Thymus (tissue), 11 donors: Measurements from ENCODE around the gene PRSS57. TPM values are rescaled to one million over a fixed set of nuclear protein-coding genes. Genes with fewer than 3 reads are reported as not detected.

Source experiments
- DNase-seq, 9 donors: peaks; one replicate each; pipeline ENCODE4 v3.0.0-alpha.2; 2013; ENCODE audit warnings: low spot score in 9 of 9, low read depth in 6 of 9, missing footprints in 1 of 9
- H3K27ac ChIP-seq, 2 donors: one replicate each; pipeline ENCODE4 v1.5.1; 2013; ENCODE audit warnings: control low read depth in 1 of 2, low read depth in 1 of 2, low read length in 1 of 2, mild to moderate bottlenecking in 1 of 2, moderate library complexity in 1 of 2
- H3K27me3 ChIP-seq, 2 donors: one replicate each; pipeline ENCODE4 v1.5.1; 2013; ENCODE audit warnings: low read length in 1 of 2; ENCODE audit not compliant: control insufficient read depth in 2 of 2, insufficient read depth in 1 of 2
- H3K36me3 ChIP-seq, 2 donors: one replicate each; pipeline ENCODE4 v1.5.1; 2013; ENCODE audit warnings: low read length in 1 of 2, mild to moderate bottlenecking in 1 of 2, moderate library complexity in 1 of 2; ENCODE audit not compliant: control insufficient read depth in 2 of 2, insufficient read depth in 2 of 2
- H3K4me1 ChIP-seq, 2 donors: one replicate each; pipeline ENCODE4 v1.5.1; 2013; ENCODE audit warnings: low read length in 2 of 2; ENCODE audit not compliant: control insufficient read depth in 2 of 2, insufficient read depth in 2 of 2
- H3K4me3 ChIP-seq, 2 donors: one replicate each; pipeline ENCODE4 v1.5.1; 2013; ENCODE audit warnings: low read length in 2 of 2, control low read depth in 1 of 2, mild to moderate bottlenecking in 1 of 2
- H3K9me3 ChIP-seq, 2 donors: one replicate each; pipeline ENCODE4 v1.5.1; 2013; ENCODE audit warnings: low read length in 1 of 2, mild to moderate bottlenecking in 1 of 2; ENCODE audit not compliant: control insufficient read depth in 2 of 2, insufficient read depth in 1 of 2
- WGBS: extraction: QIAGEN DNeasy Blood & Tissue Kit; methylation state at CpG from one replicate; pipeline ENCODE4 v1.1.7; 2013; 5-methylcytosine and 5-hydroxymethylcytosine counted together
- polyA plus RNA-seq: library from polyadenylated mRNA; stranded (reverse); fragments of 200-250 nt; gene quantifications from one replicate; pipeline ENCODE4 v1.2.3, GENCODE V29; 2013
- total RNA-seq: library from RNA; stranded (reverse); fragments of 120-200 nt; gene quantifications from one replicate; pipeline ENCODE4 v1.2.4, GENCODE V29; 2013
- donor health status: healthy.

The PRSS57 gene
- total and polyA plus RNA-seq, 2 donors: 1.1 to 8.5 TPM

GRCh38 chr19:726993-727956 lies 32.0 kb upstream of the PRSS57 start:
- Histone ChIP-seq H3K36me3 (no peaks in the 10 kb centered on the region), H3K9me3 (no peaks in the 10 kb centered on the region), H3K27ac (no peak overlapping the region), H3K27me3 (peaks cover 0 to 27% of the 10 kb centered on the region in 2 donors), H3K4me1 (no peaks in the 10 kb centered on the region), H3K4me3 (no peak overlapping the region)
- 95% methylated on average over 43 of the region's 43 CpGs for WGBS
- no peak for DNase-seq

GRCh38 chr19:725461-726089 lies 30.3 kb upstream of the PRSS57 start:
- no peaks in the 10 kb centered on the region for H3K4me1 ChIP-seq
- DNase-seq: no peak
- H3K27me3 ChIP-seq: peaks cover 5 to 38% of the 10 kb centered on the region in 2 donors
- H3K36me3 ChIP-seq: no peaks in the 10 kb centered on the region
- no peak overlapping the region for H3K27ac ChIP-seq
- H3K9me3 ChIP-seq: no peaks in the 10 kb centered on the region
- H3K4me3 ChIP-seq: no peak overlapping the region
- WGBS: 93% methylated on average over 13 of the region's 13 CpGs

GRCh38 chr19:723714-724113 lies 28.5 kb upstream of the PRSS57 start:
- H3K27ac ChIP-seq: no peak overlapping the region
- DNase-seq: no peak
- H3K4me1 ChIP-seq: peaks cover 0 to 5% of the 10 kb centered on the region in 2 donors
- 95% methylated on average over 18 of the region's 18 CpGs for WGBS
- no peak overlapping the region for H3K4me3 ChIP-seq
- H3K9me3 ChIP-seq: no peaks in the 10 kb centered on the region
- no peaks in the 10 kb centered on the region for H3K36me3 ChIP-seq
- H3K27me3 ChIP-seq: peaks cover 23 to 52% of the 10 kb centered on the region in 2 donors

- Histone ChIP-seq H3K36me3 (no peaks in the 10 kb centered on the region), H3K27ac (no peak overlapping the region), H3K4me1 (peaks cover 0 to 5% of the 10 kb centered on the region in 2 donors), H3K9me3 (no peaks in the 10 kb centered on the region), H3K4me3 (no peak overlapping the region), H3K27me3 (peaks cover 27 to 55% of the 10 kb centered on the region in 2 donors)
- no peak for DNase-seq
- 91% methylated on average over 13 of the region's 13 CpGs for WGBS
Measured at GRCh38 chr19:723247-723646, 28.0 kb upstream of the PRSS57 start.

- 57% methylated on average over 17 of the region's 17 CpGs for WGBS
- peaks cover 0 to 5% of the 10 kb centered on the region in 2 donors for H3K4me1 ChIP-seq
- H3K4me3 ChIP-seq: no peak overlapping the region
- DNase-seq: no peak
- H3K27me3 ChIP-seq: peaks cover 29 to 54% of the 10 kb centered on the region in 2 donors
- H3K27ac ChIP-seq: no peak overlapping the region
- H3K9me3 ChIP-seq: no peaks in the 10 kb centered on the region
- H3K36me3 ChIP-seq: no peaks in the 10 kb centered on the region
Measured at GRCh38 chr19:722553-723101, 27.4 kb upstream of the PRSS57 start.

- peaks cover 0 to 5% of the 10 kb centered on the region in 2 donors for H3K4me1 ChIP-seq
- peaks cover 0 to 2% of the 10 kb centered on the region in 2 donors for H3K9me3 ChIP-seq
- no peak for DNase-seq
- no peak overlapping the region for H3K4me3 ChIP-seq
- peaks cover 29 to 56% of the 10 kb centered on the region in 2 donors for H3K27me3 ChIP-seq
- 21% methylated on average over 57 of the region's 58 CpGs for WGBS
- H3K27ac ChIP-seq: no peak overlapping the region
- no peaks in the 10 kb centered on the region for H3K36me3 ChIP-seq
Measured at GRCh38 chr19:720345-721160, 25.3 kb upstream of the PRSS57 start.

- Histone ChIP-seq H3K9me3 (peaks cover 0 to 7% of the 10 kb centered on the region in 2 donors), H3K27me3 (peaks cover 29 to 59% of the 10 kb centered on the region in 2 donors), H3K27ac (no peak overlapping the region), H3K36me3 (no peaks in the 10 kb centered on the region), H3K4me3 (no peak overlapping the region), H3K4me1 (peaks cover 0 to 5% of the 10 kb centered on the region in 2 donors)
- WGBS: 9% methylated on average over 79 of the region's 79 CpGs
- no peak for DNase-seq
Measured at GRCh38 chr19:719636-720344, 24.5 kb upstream of the PRSS57 start.

GRCh38 chr19:718991-719512 lies 23.8 kb upstream of the PRSS57 start:
- no peak for DNase-seq
- Histone ChIP-seq H3K4me3 (no peak overlapping the region), H3K4me1 (peaks cover 0 to 5% of the 10 kb centered on the region in 2 donors), H3K27ac (no peak overlapping the region), H3K9me3 (peaks cover 0 to 7% of the 10 kb centered on the region in 2 donors), H3K27me3 (peaks cover 29 to 59% of the 10 kb centered on the region in 2 donors), H3K36me3 (no peaks in the 10 kb centered on the region)
- 40% methylated on average over 54 of the region's 54 CpGs for WGBS
